Thymus (tissue), 11 donors: Measurements from ENCODE around the gene PRDM7. TPM values are rescaled to one million over a fixed set of nuclear protein-coding genes. Genes with fewer than 3 reads are reported as not detected.

Experiments used
- DNase-seq, 9 donors: peaks; one replicate each; pipeline ENCODE4 v3.0.0-alpha.2; 2013; ENCODE audit warnings: low spot score in 9 of 9, low read depth in 6 of 9, missing footprints in 1 of 9
- H3K27ac ChIP-seq, 2 donors: one replicate each; pipeline ENCODE4 v1.5.1; 2013; ENCODE audit warnings: control low read depth in 1 of 2, low read depth in 1 of 2, low read length in 1 of 2, mild to moderate bottlenecking in 1 of 2, moderate library complexity in 1 of 2
- H3K27me3 ChIP-seq, 2 donors: one replicate each; pipeline ENCODE4 v1.5.1; 2013; ENCODE audit warnings: low read length in 1 of 2; ENCODE audit not compliant: control insufficient read depth in 2 of 2, insufficient read depth in 1 of 2
- H3K36me3 ChIP-seq, 2 donors: one replicate each; pipeline ENCODE4 v1.5.1; 2013; ENCODE audit warnings: low read length in 1 of 2, mild to moderate bottlenecking in 1 of 2, moderate library complexity in 1 of 2; ENCODE audit not compliant: control insufficient read depth in 2 of 2, insufficient read depth in 2 of 2
- H3K4me1 ChIP-seq, 2 donors: one replicate each; pipeline ENCODE4 v1.5.1; 2013; ENCODE audit warnings: low read length in 2 of 2; ENCODE audit not compliant: control insufficient read depth in 2 of 2, insufficient read depth in 2 of 2
- H3K4me3 ChIP-seq, 2 donors: one replicate each; pipeline ENCODE4 v1.5.1; 2013; ENCODE audit warnings: low read length in 2 of 2, control low read depth in 1 of 2, mild to moderate bottlenecking in 1 of 2
- H3K9me3 ChIP-seq, 2 donors: one replicate each; pipeline ENCODE4 v1.5.1; 2013; ENCODE audit warnings: low read length in 1 of 2, mild to moderate bottlenecking in 1 of 2; ENCODE audit not compliant: control insufficient read depth in 2 of 2, insufficient read depth in 1 of 2
- WGBS: extraction: QIAGEN DNeasy Blood & Tissue Kit; methylation state at CpG from one replicate; pipeline ENCODE4 v1.1.7; 2013; 5-methylcytosine and 5-hydroxymethylcytosine counted together
- polyA plus RNA-seq: library from polyadenylated mRNA; stranded (reverse); fragments of 200-250 nt; gene quantifications from one replicate; pipeline ENCODE4 v1.2.3, GENCODE V29; 2013
- total RNA-seq: library from RNA; stranded (reverse); fragments of 120-200 nt; gene quantifications from one replicate; pipeline ENCODE4 v1.2.4, GENCODE V29; 2013
- donor health status: healthy.

The PRDM7 gene
- total and polyA plus RNA-seq, 2 donors, result 0.09 TPM; not detected in 1

DNA sequence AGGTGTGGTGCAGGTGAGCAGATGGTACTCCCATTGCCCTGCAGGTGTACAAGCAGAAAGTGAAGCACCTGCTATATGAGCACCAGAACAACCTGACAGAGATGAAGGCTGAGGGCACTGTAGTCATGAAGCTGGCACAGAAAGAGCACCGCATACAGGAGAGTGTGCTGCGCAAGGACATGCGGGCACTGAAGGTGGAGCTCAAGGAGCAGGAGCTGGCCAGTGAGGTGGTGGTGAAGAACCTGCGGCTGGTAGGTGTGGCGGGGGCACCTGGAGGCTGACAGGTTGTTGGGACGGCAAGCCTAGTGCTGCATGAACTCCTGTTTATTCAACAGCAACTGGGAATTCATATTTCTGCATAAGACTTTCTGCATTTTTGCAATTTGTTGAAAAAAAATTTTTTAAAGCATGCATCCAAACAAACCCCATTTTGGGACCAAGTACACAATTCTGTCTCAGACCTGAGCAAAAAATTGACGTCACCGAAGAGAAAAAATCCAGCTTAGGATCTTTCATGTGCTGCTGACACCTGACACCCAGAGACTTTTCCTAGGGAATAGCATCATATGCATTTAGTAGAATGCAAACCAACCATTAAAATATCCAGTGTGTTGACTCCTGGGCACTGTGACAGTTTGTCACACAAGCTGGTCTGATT is 44.3 kb downstream of the PRDM7 start:
- H3K36me3 ChIP-seq, result peaks cover 0 to 13% of the 10 kb centered on the region in 2 donors
- no peak overlapping the region for H3K27ac ChIP-seq

GRCh38 chr16:90031931-90032673 is 45.0 kb downstream of the PRDM7 start:
- Histone ChIP-seq H3K4me1 (no peaks in the 10 kb centered on the region), H3K27ac (no peak overlapping the region), H3K27me3 (no peaks in the 10 kb centered on the region), H3K4me3 (no peak overlapping the region), H3K36me3 (peaks cover 0 to 11% of the 10 kb centered on the region in 2 donors), H3K9me3 (peaks cover 0 to 5% of the 10 kb centered on the region in 2 donors)
- 93% methylated on average over 9 of the region's 9 CpGs for WGBS
- DNase-seq, result no peak

More for the DNA sequence above, 44.3 kb downstream of the PRDM7 start:
- H3K27me3 ChIP-seq, result no peaks in the 10 kb centered on the region
- 97% methylated on average over 8 of the region's 8 CpGs for WGBS
- no peak for DNase-seq
- no peak overlapping the region for H3K4me3 ChIP-seq
- peaks cover 0 to 5% of the 10 kb centered on the region in 2 donors for H3K9me3 ChIP-seq
- no peaks in the 10 kb centered on the region for H3K4me1 ChIP-seq

GRCh38 chr16:90031186-90031930 is 45.8 kb downstream of the PRDM7 start:
- H3K36me3 ChIP-seq, result peaks cover 0 to 7% of the 10 kb centered on the region in 2 donors
- H3K27ac ChIP-seq, result no peak overlapping the region
- peaks cover 0 to 5% of the 10 kb centered on the region in 2 donors for H3K9me3 ChIP-seq
- no peak overlapping the region for H3K4me3 ChIP-seq
- WGBS, result 97% methylated on average over 19 of the region's 19 CpGs
- no peaks in the 10 kb centered on the region for H3K4me1 ChIP-seq
- no peaks in the 10 kb centered on the region for H3K27me3 ChIP-seq
- DNase-seq, result no peak

GRCh38 chr16:90028985-90029384 is 48.1 kb downstream of the PRDM7 start:
- DNase-seq, result no peak
- H3K4me3 ChIP-seq, result no peak overlapping the region
- no peaks in the 10 kb centered on the region for H3K27me3 ChIP-seq
- peaks cover 0 to 5% of the 10 kb centered on the region in 2 donors for H3K9me3 ChIP-seq
- WGBS, result 93% methylated on average over 12 of the region's 12 CpGs
- H3K4me1 ChIP-seq, result no peaks in the 10 kb centered on the region
- H3K27ac ChIP-seq, result no peak overlapping the region
- H3K36me3 ChIP-seq, result peaks cover 0 to 4% of the 10 kb centered on the region in 2 donors

DNA sequence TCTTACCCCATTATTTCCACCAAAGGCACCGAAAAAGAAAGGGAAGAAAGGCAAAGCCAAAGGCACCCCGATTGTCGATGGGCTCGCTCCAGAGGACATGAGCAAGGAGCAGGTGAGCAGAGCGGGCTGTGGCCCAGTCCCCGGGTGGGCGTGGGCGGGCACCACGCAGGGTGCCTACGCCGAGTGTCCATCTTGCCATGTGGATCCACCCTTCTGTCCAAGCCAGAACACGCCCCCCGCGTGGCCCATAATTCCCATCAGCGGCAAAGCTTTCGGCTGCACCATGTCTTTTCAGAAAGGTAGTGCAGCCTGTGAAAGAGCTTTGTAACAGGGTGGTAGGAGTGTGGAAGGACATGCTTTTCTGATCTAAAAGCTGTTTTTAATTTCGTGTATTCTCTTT is 49.5 kb downstream of the PRDM7 start:
- Histone ChIP-seq H3K4me3 (no peak overlapping the region), H3K9me3 (peaks cover 0 to 5% of the 10 kb centered on the region in 2 donors), H3K27me3 (no peaks in the 10 kb centered on the region), H3K4me1 (peaks cover 3 to 6% of the 10 kb centered on the region in 2 donors), H3K27ac (no peak overlapping the region), H3K36me3 (peaks cover 0 to 4% of the 10 kb centered on the region in 2 donors)
- DNase-seq, result no peak
- WGBS, result 98% methylated on average over 17 of the region's 17 CpGs

DNA sequence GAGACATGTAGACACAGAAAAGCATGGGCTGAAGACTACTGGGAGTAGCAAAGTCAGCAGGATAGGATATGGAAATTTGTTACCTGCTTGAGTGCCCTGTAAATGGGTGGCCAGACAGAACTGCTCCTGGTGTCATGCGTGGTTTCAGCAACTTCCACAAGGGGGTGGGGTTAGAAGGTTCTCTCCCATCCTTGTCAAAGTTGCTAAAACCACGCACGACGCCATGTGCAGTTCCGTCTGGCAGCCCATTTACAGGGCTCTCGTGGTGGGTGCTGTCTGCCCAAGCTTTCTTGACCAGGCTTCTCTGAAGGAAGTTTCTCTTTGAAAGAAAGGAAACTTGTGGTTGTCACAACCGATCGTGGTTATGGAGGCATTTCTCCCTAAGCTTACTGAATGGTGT is 51.0 kb downstream of the PRDM7 start:
- 8% methylated on average over 8 of the region's 8 CpGs for WGBS
- no peak overlapping the region for H3K4me3 ChIP-seq
- no peak for DNase-seq

DNA sequence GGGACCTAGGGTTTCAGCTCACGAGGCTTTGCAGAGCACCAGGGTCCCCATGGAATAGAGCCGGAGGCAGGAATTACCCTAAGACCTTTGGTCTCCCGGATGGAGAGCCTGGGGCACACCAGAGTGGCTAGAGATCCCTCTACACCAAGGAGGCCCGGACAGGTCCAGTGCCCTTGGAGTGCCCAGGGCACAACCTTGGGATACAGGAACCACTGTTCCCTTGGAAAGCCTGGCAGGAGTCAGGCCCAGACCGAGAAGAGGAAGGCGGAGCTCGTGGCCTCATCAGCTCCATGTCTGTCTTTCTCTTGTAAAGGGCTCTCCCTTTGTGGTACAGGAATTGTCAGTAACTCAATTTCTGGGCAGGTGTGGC is 54.1 kb downstream of the PRDM7 start:
- WGBS, result 68% methylated on average over 7 of the region's 7 CpGs
- Histone ChIP-seq H3K36me3 (no peaks in the 10 kb centered on the region), H3K4me1 (peaks cover 16 to 18% of the 10 kb centered on the region in 2 donors), H3K27ac (no peak overlapping the region), H3K27me3 (peaks cover 24 to 28% of the 10 kb centered on the region in 2 donors), H3K9me3 (no peaks in the 10 kb centered on the region), H3K4me3 (peak overlapping the region; percentile 63 to 75)
- DNase-seq, result no peak

More for the DNA sequence above, 51.0 kb downstream of the PRDM7 start:
- Histone ChIP-seq H3K27ac (no peak overlapping the region), H3K27me3 (peaks cover 0 to under 1% of the 10 kb centered on the region in 2 donors), H3K36me3 (no peaks in the 10 kb centered on the region), H3K9me3 (no peaks in the 10 kb centered on the region), H3K4me1 (peaks cover 10 to 12% of the 10 kb centered on the region in 2 donors)

- H3K4me3 ChIP-seq, result peak overlapping the region; percentile 63 to 75
- no peaks in the 10 kb centered on the region for H3K9me3 ChIP-seq
- 11% methylated on average over 57 of the region's 57 CpGs for WGBS
- H3K27me3 ChIP-seq, result peaks cover 27 to 34% of the 10 kb centered on the region in 2 donors
- no peak overlapping the region for H3K27ac ChIP-seq
- H3K36me3 ChIP-seq, result no peaks in the 10 kb centered on the region
- peak; percentile 41 to 85 (median 66) for DNase-seq
- H3K4me1 ChIP-seq, result peaks cover 16 to 18% of the 10 kb centered on the region in 2 donors
Observed at GRCh38 chr16:90022209-90023077, 54.7 kb downstream of the PRDM7 start.
